ENCODE data around the gene CACNA2D2.

Gene CACNA2D2

GRCh38 chr3:50355829-50356552 is 147.4 kb downstream of the CACNA2D2 start:
- TF ChIP-seq, protein P1, sequence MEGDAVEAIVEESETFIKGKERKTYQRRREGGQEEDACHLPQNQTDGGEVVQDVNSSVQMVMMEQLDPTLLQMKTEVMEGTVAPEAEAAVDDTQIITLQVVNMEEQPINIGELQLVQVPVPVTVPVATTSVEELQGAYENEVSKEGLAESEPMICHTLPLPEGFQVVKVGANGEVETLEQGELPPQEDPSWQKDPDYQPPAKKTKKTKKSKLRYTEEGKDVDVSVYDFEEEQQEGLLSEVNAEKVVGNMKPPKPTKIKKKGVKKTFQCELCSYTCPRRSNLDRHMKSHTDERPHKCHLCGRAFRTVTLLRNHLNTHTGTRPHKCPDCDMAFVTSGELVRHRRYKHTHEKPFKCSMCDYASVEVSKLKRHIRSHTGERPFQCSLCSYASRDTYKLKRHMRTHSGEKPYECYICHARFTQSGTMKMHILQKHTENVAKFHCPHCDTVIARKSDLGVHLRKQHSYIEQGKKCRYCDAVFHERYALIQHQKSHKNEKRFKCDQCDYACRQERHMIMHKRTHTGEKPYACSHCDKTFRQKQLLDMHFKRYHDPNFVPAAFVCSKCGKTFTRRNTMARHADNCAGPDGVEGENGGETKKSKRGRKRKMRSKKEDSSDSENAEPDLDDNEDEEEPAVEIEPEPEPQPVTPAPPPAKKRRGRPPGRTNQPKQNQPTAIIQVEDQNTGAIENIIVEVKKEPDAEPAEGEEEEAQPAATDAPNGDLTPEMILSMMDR (IDR thresholded peaks at IDR 0.05; ENCODE audit: borderline replicate concordance, insufficient read depth, low read depth, low read length), result no peak
- H3K4me3 ChIP-seq (ENCODE audit: low read depth, low read length), result no peak overlapping the region

GRCh38 chr3:50354850-50355249 is 148.6 kb downstream of the CACNA2D2 start:
- no peak overlapping the region for H3K4me3 ChIP-seq (ENCODE audit: low read depth, low read length)
- TF ChIP-seq, protein P1 (IDR thresholded peaks at IDR 0.05; ENCODE audit: borderline replicate concordance, insufficient read depth, low read depth, low read length), result no peak

GRCh38 chr3:50354186-50354764 is 149.2 kb downstream of the CACNA2D2 start:
- H3K4me3 ChIP-seq (ENCODE audit: low read depth, low read length), result no peak overlapping the region
- TF ChIP-seq, protein P1 (IDR thresholded peaks at IDR 0.05; ENCODE audit: borderline replicate concordance, insufficient read depth, low read depth, low read length), result no peak

DNA sequence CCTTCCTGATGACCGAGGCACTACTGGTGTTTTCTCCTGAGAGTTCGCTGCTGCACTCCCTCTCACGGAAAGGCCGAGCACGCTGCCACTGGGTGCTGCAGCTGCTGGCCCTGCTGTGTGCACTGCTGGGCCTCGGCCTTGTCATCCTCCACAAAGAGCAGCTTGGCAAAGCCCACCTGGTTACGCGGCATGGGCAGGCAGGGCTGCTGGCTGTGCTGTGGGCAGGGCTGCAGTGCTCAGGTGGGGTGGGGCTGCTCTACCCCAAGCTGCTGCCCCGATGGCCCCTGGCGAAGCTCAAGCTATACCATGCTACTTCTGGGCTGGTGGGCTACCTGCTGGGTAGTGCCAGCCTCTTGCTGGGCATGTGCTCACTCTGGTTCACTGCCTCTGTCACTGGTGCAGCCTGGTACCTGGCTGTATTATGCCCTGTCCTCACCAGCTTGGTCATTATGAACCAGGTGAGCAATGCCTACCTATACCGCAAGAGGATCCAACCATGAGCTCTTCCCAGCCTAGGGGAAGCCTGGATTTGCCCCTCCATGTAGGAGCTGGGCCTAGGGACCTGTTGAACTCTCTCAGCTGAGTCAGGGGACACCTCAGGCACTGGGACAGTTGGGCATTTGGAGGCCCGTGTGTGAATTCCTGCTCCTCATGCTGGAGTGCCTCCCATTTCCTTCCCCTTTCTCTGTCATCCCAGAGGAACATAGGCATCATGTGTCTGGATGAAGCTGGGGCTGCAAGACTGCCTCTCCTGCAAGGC is 150.0 kb downstream of the CACNA2D2 start:
- no peak overlapping the region for H3K4me3 ChIP-seq (ENCODE audit: low read depth, low read length)
- TF ChIP-seq, protein P1 (IDR thresholded peaks at IDR 0.05; ENCODE audit: borderline replicate concordance, insufficient read depth, low read depth, low read length), result no peak

DNA sequence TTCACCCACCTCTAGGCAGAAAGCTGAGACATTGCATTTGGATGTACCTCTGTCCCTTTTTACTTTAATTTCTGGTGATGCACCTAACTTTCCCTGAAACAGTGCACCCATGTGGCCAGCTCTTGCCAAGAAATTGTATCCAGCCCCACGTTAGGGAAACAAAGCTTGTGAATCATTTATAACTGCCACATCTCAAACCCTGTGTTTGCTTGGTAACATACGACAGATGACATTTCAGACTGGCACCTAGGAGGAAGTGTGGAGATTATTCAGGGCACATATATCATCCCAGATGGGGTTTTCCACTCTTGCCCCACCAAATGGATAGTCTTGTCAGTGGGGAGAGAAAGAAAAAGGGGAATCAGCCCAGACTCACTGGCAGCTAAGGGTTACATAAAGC is 150.7 kb downstream of the CACNA2D2 start:
- no peak overlapping the region for H3K4me3 ChIP-seq (ENCODE audit: low read depth, low read length)
- TF ChIP-seq, protein P1 (IDR thresholded peaks at IDR 0.05; ENCODE audit: borderline replicate concordance, insufficient read depth, low read depth, low read length), result 0 out of 2 replicates have a peak, but pooled peaks have one; percentile 10

DNA sequence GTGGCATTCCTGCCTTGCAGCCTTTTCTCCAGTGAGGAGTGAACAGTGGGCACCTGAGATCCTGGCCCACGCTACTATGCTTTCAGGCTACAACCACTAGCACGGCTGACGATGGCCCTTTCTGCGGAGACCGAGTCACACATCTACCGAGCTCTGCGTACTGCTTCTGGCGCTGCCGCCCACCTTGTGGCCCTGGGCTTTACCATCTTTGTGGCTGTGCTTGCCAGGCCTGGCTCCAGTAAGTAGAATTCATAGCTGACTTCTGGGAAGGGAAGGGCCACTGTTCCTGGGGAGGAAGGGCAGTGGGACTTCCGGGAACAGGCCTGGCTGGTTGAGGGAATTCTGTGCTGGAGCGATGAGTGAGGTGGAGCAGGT is 152.1 kb downstream of the CACNA2D2 start:
- TF ChIP-seq, protein P1 (IDR thresholded peaks at IDR 0.05; ENCODE audit: borderline replicate concordance, insufficient read depth, low read depth, low read length), result no peak
- peak overlapping the region; percentile 99 for H3K4me3 ChIP-seq (ENCODE audit: low read depth, low read length)

Measured in GM12875 (cell line).